ENCODE data around the gene STT3B.

GRCh38 chr3:31562525-31562924 lies 29.8 kb downstream of the STT3B start:
- no peak for TF ChIP-seq POLR2A (IDR thresholded peaks at IDR 0.05; ENCODE audit: low read depth, low read length)
- no peak for TF ChIP-seq SPI1 (IDR thresholded peaks at IDR 0.05; ENCODE audit: low read depth, low read length)
- no peak for TF ChIP-seq POLR2AphosphoS5 (IDR thresholded peaks at IDR 0.05; ENCODE audit: low read depth, low read length)
- no peak for TF ChIP-seq PAX5 (IDR thresholded peaks at IDR 0.05; ENCODE audit: insufficient read depth, low read length, severe bottlenecking)
- no peak for TF ChIP-seq TAF1 (IDR thresholded peaks at IDR 0.05; ENCODE audit: low read depth, low read length)
- no peak for TF ChIP-seq POU2F2 (IDR thresholded peaks at IDR 0.05; ENCODE audit: low read depth, low read length)

Measured in GM12891 (cell line).